HG03139 (cell line): Measurements from ENCODE around the gene GABBR2.

ENCODE experiments used
- ATAC-seq: cut with Tn5 transposase; IDR thresholded peaks from one replicate; pipeline ENCODE4 v1.9.1; 2021; ENCODE audit not compliant: unreplicated experiment

The GABBR2 gene

GRCh38 chr9:98359569-98359968 is 349.2 kb downstream of the GABBR2 start:
- ATAC-seq, result no peak

GRCh38 chr9:98357921-98358535 is 350.7 kb downstream of the GABBR2 start:
- ATAC-seq, result no peak

GRCh38 chr9:98356953-98357690 is 351.6 kb downstream of the GABBR2 start:
- ATAC-seq, result no peak

GRCh38 chr9:98356326-98356725 is 352.4 kb downstream of the GABBR2 start:
- ATAC-seq, result no peak

GRCh38 chr9:98351370-98351769 is 357.4 kb downstream of the GABBR2 start:
- ATAC-seq, result no peak

GRCh38 chr9:98347642-98348041 is 361.1 kb downstream of the GABBR2 start:
- ATAC-seq, result no peak

GRCh38 chr9:98345011-98345410 is 363.7 kb downstream of the GABBR2 start:
- ATAC-seq, result no peak

GRCh38 chr9:98344581-98344980 is 364.2 kb downstream of the GABBR2 start:
- ATAC-seq, result no peak

GRCh38 chr9:98342820-98343210 is 365.9 kb downstream of the GABBR2 start:
- no peak for ATAC-seq

- ATAC-seq, result no peak
Measured at GRCh38 chr9:98342098-98342819, 366.5 kb downstream of the GABBR2 start.

- no peak for ATAC-seq
Measured at GRCh38 chr9:98341157-98342097, 367.3 kb downstream of the GABBR2 start.

- no peak for ATAC-seq
Measured at GRCh38 chr9:98339987-98340800, 368.5 kb downstream of the GABBR2 start.

- ATAC-seq, result no peak
Measured at GRCh38 chr9:98335661-98336060, 373.1 kb downstream of the GABBR2 start.

- no peak for ATAC-seq
Measured at GRCh38 chr9:98334796-98335195, 373.9 kb downstream of the GABBR2 start.

GRCh38 chr9:98333703-98334582 is 374.8 kb downstream of the GABBR2 start:
- ATAC-seq, result no peak

GRCh38 chr9:98332405-98332831 is 376.3 kb downstream of the GABBR2 start:
- no peak for ATAC-seq

GRCh38 chr9:98331536-98332259 is 377.0 kb downstream of the GABBR2 start:
- ATAC-seq, result no peak

- ATAC-seq, result no peak
Measured at GRCh38 chr9:98330831-98331230, 377.9 kb downstream of the GABBR2 start.
